ENCODE data around the gene RRAS2. TPM values are rescaled to one million over a fixed set of nuclear protein-coding genes. Genes with fewer than 3 reads are reported as not detected.

Gene RRAS2
- total RNA-seq, 4 donors from 2014 or later: 40.7 to 75.4 (median 58.0) TPM

- TF ChIP-seq EP300 (IDR thresholded peaks at IDR 0.05) (no peak), POLR2A (IDR thresholded peaks at IDR 0.05; ENCODE audit: low read depth) (no peak), POLR2AphosphoS5 (IDR thresholded peaks at IDR 0.05) (no peak)
- TF ChIP-seq, protein P1, sequence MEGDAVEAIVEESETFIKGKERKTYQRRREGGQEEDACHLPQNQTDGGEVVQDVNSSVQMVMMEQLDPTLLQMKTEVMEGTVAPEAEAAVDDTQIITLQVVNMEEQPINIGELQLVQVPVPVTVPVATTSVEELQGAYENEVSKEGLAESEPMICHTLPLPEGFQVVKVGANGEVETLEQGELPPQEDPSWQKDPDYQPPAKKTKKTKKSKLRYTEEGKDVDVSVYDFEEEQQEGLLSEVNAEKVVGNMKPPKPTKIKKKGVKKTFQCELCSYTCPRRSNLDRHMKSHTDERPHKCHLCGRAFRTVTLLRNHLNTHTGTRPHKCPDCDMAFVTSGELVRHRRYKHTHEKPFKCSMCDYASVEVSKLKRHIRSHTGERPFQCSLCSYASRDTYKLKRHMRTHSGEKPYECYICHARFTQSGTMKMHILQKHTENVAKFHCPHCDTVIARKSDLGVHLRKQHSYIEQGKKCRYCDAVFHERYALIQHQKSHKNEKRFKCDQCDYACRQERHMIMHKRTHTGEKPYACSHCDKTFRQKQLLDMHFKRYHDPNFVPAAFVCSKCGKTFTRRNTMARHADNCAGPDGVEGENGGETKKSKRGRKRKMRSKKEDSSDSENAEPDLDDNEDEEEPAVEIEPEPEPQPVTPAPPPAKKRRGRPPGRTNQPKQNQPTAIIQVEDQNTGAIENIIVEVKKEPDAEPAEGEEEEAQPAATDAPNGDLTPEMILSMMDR (IDR thresholded peaks at IDR 0.05): no peak
- intact Hi-C loops (cut with DNase I): no loop called here
- 100% methylated on average over 1 of the region's 1 CpG for WGBS
- peaks cover 0 to 15% (median 8%) of the 10 kb centered on the region in 4 donors for H3K4me1 ChIP-seq
- no peak overlapping the region for H3K27ac ChIP-seq (replicated peaks in 1 of 4)
- peak; percentile 82 for DNase-seq (ENCODE audit: extremely low spot score)
- H3K9me3 ChIP-seq: no peaks in the 10 kb centered on the region
- no peak overlapping the region for H3K4me3 ChIP-seq
- H3K36me3 ChIP-seq: peaks cover 0 to under 1% (median 0%) of the 10 kb centered on the region in 4 donors
- H3K27me3 ChIP-seq: peaks cover 0 to 22% (median 0%) of the 10 kb centered on the region in 4 donors
Measured at GRCh38 chr11:14259878-14260277, 99.1 kb downstream of the RRAS2 start.

DNA sequence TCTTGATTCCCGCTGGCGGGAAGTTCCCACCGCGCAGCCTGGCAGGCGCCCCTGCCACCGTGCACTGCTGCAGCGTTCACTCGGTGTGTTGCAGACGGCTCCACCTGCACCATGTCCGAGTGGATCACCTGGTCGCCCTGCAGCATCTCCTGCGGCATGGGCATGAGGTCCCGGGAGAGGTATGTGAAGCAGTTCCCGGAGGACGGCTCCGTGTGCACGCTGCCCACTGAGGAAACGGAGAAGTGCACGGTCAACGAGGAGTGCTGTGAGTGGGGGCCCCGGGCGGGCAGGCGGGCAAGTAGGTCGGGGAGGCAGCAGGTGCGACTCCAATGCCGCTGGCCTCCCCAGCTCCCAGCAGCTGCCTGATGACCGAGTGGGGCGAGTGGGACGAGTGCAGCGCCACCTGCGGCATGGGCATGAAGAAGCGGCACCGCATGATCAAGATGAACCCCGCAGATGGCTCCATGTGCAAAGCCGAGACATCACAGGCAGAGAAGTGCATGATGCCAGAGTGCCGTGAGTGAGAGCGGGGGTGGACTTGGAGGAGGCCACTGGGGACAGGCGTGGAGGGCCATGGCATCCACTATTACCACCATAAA lies 99.7 kb downstream of the RRAS2 start:
- TF ChIP-seq POLR2A (IDR thresholded peaks at IDR 0.05; ENCODE audit: low read depth) (no peak), POLR2AphosphoS5 (IDR thresholded peaks at IDR 0.05) (no peak), EP300 (IDR thresholded peaks at IDR 0.05) (no peak)
- TF ChIP-seq, protein P1 (IDR thresholded peaks at IDR 0.05): no peak
- H3K36me3 ChIP-seq: no peaks in the 10 kb centered on the region
- DNase-seq (ENCODE audit: extremely low spot score): peak; percentile 57
- H3K4me3 ChIP-seq: no peak overlapping the region
- H3K27me3 ChIP-seq: peaks cover 0 to 22% (median 0%) of the 10 kb centered on the region in 4 donors
- WGBS: 68% methylated on average over 38 of the region's 38 CpGs
- H3K9me3 ChIP-seq: no peaks in the 10 kb centered on the region
- intact Hi-C loops (cut with DNase I): no loop called here
- no peak overlapping the region for H3K27ac ChIP-seq (replicated peaks in 1 of 4)
- peaks cover 0 to 15% (median 8%) of the 10 kb centered on the region in 4 donors for H3K4me1 ChIP-seq

DNA sequence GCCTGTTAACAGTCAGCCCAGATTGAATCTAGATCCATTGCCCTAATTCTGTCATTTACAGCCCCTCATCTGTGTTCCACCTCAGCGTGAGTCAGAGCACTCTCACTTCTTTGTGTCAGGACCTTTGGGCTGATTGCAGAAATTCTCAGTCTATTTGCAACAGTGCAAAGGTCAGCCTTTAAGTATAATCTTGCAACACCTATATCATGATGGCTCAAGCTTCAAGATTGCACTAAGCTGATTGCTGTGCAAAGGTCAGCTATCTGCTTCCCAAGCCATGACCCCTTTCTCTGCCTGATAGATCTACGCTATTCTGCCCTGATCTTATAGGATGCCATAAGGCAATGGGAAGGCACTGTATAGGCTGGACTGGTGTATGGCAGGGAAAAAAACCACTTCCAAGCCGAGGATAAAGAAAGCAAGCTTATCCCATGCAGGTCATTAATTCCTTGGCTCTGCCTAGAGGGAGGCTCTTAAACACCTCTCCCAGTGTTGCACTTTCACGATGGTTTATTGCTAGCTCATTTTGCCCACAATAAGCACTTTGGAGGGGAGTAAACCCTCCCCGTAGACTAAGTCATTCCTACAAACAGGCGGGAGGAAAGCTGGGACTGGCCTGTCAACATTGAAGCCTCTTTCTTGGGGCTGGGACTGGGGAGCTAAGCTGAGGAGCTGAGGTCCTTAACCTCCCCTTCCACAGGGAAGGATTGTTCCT lies 100.6 kb downstream of the RRAS2 start:
- peaks cover 0 to 15% (median 8%) of the 10 kb centered on the region in 4 donors for H3K4me1 ChIP-seq
- H3K4me3 ChIP-seq: no peak overlapping the region
- TF ChIP-seq EP300 (IDR thresholded peaks at IDR 0.05) (no peak), POLR2A (IDR thresholded peaks at IDR 0.05; ENCODE audit: low read depth) (no peak), POLR2AphosphoS5 (IDR thresholded peaks at IDR 0.05) (no peak)
- TF ChIP-seq, protein P1 (IDR thresholded peaks at IDR 0.05): no peak
- intact Hi-C loops (cut with DNase I): no loop called here
- H3K36me3 ChIP-seq: no peaks in the 10 kb centered on the region
- H3K27me3 ChIP-seq: peaks cover 0 to 22% (median 0%) of the 10 kb centered on the region in 4 donors
- H3K27ac ChIP-seq (replicated peaks in 1 of 4): no peak overlapping the region
- no peak for DNase-seq (ENCODE audit: extremely low spot score)
- no peaks in the 10 kb centered on the region for H3K9me3 ChIP-seq
- WGBS: 79% methylated on average over 6 of the region's 6 CpGs

GRCh38 chr11:14255238-14255534 lies 103.8 kb downstream of the RRAS2 start:
- intact Hi-C loops (cut with DNase I): no loop called here
- Histone ChIP-seq H3K9me3 (no peaks in the 10 kb centered on the region), H3K4me1 (peaks cover 0 to 4% (median 0%) of the 10 kb centered on the region in 4 donors), H3K27ac (replicated peaks in 1 of 4) (no peak overlapping the region), H3K36me3 (no peaks in the 10 kb centered on the region), H3K27me3 (peaks cover 0 to 31% (median 0%) of the 10 kb centered on the region in 4 donors), H3K4me3 (no peak overlapping the region)
- WGBS: 15% methylated on average over 2 of the region's 2 CpGs
- TF ChIP-seq EP300 (IDR thresholded peaks at IDR 0.05) (no peak), POLR2A (IDR thresholded peaks at IDR 0.05; ENCODE audit: low read depth) (no peak), POLR2AphosphoS5 (IDR thresholded peaks at IDR 0.05) (no peak)
- TF ChIP-seq, protein P1 (IDR thresholded peaks at IDR 0.05): no peak
- DNase-seq (ENCODE audit: extremely low spot score): no peak

Data from esophagus muscularis mucosa (tissue), 4 donors.